Endodermal cell (in vitro differentiated cells): ENCODE results near the gene AATF. TPM values are rescaled to one million over a fixed set of nuclear protein-coding genes. Genes with fewer than 3 reads are reported as not detected.
A peak's percentile ranks its signal among the peaks of the same experiment; 100 is the strongest.

ENCODE experiments used
- DNase-seq: peaks from one replicate; pipeline ENCODE4 v3.0.0-alpha.2; 2017
- H3K27ac ChIP-seq: 2 replicates; pipeline ENCODE4 v1.5.1; 2013; ENCODE audit warnings: mild to moderate bottlenecking, low read depth, low read length, moderate library complexity
- H3K27me3 ChIP-seq: 2 replicates; pipeline ENCODE4 v1.6.1; 2013; ENCODE audit warnings: mild to moderate bottlenecking, low read length, moderate library complexity; ENCODE audit not compliant: insufficient read depth, control insufficient read depth, poor library complexity, severe bottlenecking
- H3K36me3 ChIP-seq: 2 replicates; pipeline ENCODE4 v1.7.0; 2013; ENCODE audit warnings: mild to moderate bottlenecking, low read length, moderate library complexity; ENCODE audit not compliant: control insufficient read depth, insufficient read depth
- H3K4me1 ChIP-seq: one replicate; pipeline ENCODE4 v1.7.0; 2013; ENCODE audit warnings: low read length; ENCODE audit not compliant: control insufficient read depth, insufficient read depth
- H3K4me3 ChIP-seq: 2 replicates; pipeline ENCODE4 v1.5.1; 2013; ENCODE audit warnings: mild to moderate bottlenecking, low read length, moderate library complexity
- H3K9ac ChIP-seq: 2 replicates; pipeline ENCODE4 v1.6.1; 2013; ENCODE audit warnings: mild to moderate bottlenecking, low read length, moderate library complexity; ENCODE audit not compliant: poor library complexity, severe bottlenecking; ENCODE audit errors: extremely low read depth
- H3K9me3 ChIP-seq: 2 replicates; pipeline ENCODE4 v1.6.1; 2013; ENCODE audit warnings: mild to moderate bottlenecking, low read length, moderate library complexity; ENCODE audit not compliant: control insufficient read depth
- H3K27ac Mint-ChIP-seq: 2 replicates; pipeline ENCODE4 v1.8.0; 2020; ENCODE audit warnings: mixed read lengths
- H3K27me3 Mint-ChIP-seq: 2 replicates; pipeline ENCODE4 v1.8.0; 2021; ENCODE audit warnings: mild to moderate bottlenecking, mixed read lengths; ENCODE audit not compliant: insufficient read depth
- H3K36me3 Mint-ChIP-seq: 2 replicates; pipeline ENCODE4 v1.8.0; 2020; ENCODE audit warnings: low read depth, mixed read lengths
- H3K4me1 Mint-ChIP-seq: 2 replicates; pipeline ENCODE4 v1.8.0; 2020; ENCODE audit warnings: mixed read lengths
- H3K4me3 Mint-ChIP-seq: 2 replicates; pipeline ENCODE4 v1.8.0; 2020; ENCODE audit warnings: mild to moderate bottlenecking, moderate library complexity, mixed read lengths
- H3K9me3 Mint-ChIP-seq: 2 replicates; pipeline ENCODE4 v1.8.0; 2020; ENCODE audit warnings: mild to moderate bottlenecking, mixed read lengths
- CTCF ChIP-seq: fragments of 200-600 bp; sonication (generic); conservative IDR thresholded peaks from 2 replicates; pipeline ENCODE4 v1.5.0; 2021; ENCODE audit warnings: antibody characterized with exemption, mild to moderate bottlenecking
- WGBS, 2 experiments: methylation state at CpG; one replicate each; pipeline versions ENCODE4 v1.1.5 to v1.1.7; 2013; ENCODE audit warnings: missing lambda C conversion rate in 2 of 2, mixed read lengths in 1 of 2; ENCODE audit not compliant: insufficient coverage in 1 of 2, insufficient read length in 1 of 2; 5-methylcytosine and 5-hydroxymethylcytosine counted together
- total RNA-seq, 2 donors: library from RNA; stranded (reverse); fragmentation: NEBNext Ultra II Directional in 1 of 2; extraction: Animal tissue kit (Norgen Biotek cat#: 25700) in 1 of 2; gene quantifications; 2 replicates in 1 of 2; 3 replicates in 1 of 2; pipeline ENCODE4 v1.2.1, GENCODE V29; 2021

AATF gene
- total RNA-seq, 2 donors from 2014 or later = 90.7 TPM

GRCh38 chr17:37045351-37045922 lies 96.7 kb downstream of the AATF start:
- Mint-ChIP-seq H3K4me3 (no peak overlapping the region), H3K4me1 (peaks cover 26% of the 10 kb centered on the region), H3K27ac (peak overlapping the region; percentile 20), H3K36me3 (peaks cover 31% of the 10 kb centered on the region), H3K9me3 (no peaks in the 10 kb centered on the region), H3K27me3 (no peaks in the 10 kb centered on the region)
- DNase-seq = peak; percentile 52
- WGBS, 2 experiments = 61 to 74% methylated on average over 6 to 7 of the region's 7 CpGs
- H3K4me1 ChIP-seq = peaks cover 5% of the 10 kb centered on the region
- H3K27me3 ChIP-seq = no peaks in the 10 kb centered on the region
- no peak overlapping the region for H3K4me3 ChIP-seq
- H3K9ac ChIP-seq = no peak overlapping the region
- peaks cover 32% of the 10 kb centered on the region for H3K36me3 ChIP-seq
- H3K27ac ChIP-seq = peak overlapping the region; percentile 26
- no peaks in the 10 kb centered on the region for H3K9me3 ChIP-seq
- no peak for TF ChIP-seq CTCF

- Histone ChIP-seq H3K36me3 (peaks cover 42% of the 10 kb centered on the region), H3K27me3 (no peaks in the 10 kb centered on the region), H3K4me1 (peaks cover 5% of the 10 kb centered on the region), H3K9me3 (no peaks in the 10 kb centered on the region), H3K9ac (no peak overlapping the region), H3K27ac (no peak overlapping the region), H3K4me3 (no peak overlapping the region)
- TF ChIP-seq CTCF = peak; percentile 96
- Mint-ChIP-seq H3K36me3 (peaks cover 29% of the 10 kb centered on the region), H3K27me3 (no peaks in the 10 kb centered on the region), H3K4me1 (peaks cover 26% of the 10 kb centered on the region), H3K4me3 (no peak overlapping the region), H3K27ac (peak overlapping the region; percentile 57), H3K9me3 (no peaks in the 10 kb centered on the region)
- DNase-seq = peak; percentile 98
- 12 to 24% methylated on average over 6 to 9 of the region's 9 CpGs for WGBS, 2 experiments
Observed at GRCh38 chr17:37047631-37048104, 98.9 kb downstream of the AATF start.

GRCh38 chr17:37048811-37049210 lies 100.1 kb downstream of the AATF start:
- Histone ChIP-seq H3K9ac (no peak overlapping the region), H3K27ac (no peak overlapping the region), H3K4me3 (no peak overlapping the region), H3K4me1 (peaks cover 5% of the 10 kb centered on the region), H3K27me3 (no peaks in the 10 kb centered on the region), H3K36me3 (peaks cover 38% of the 10 kb centered on the region), H3K9me3 (no peaks in the 10 kb centered on the region)
- Mint-ChIP-seq H3K4me3 (no peak overlapping the region), H3K36me3 (peaks cover 24% of the 10 kb centered on the region), H3K27me3 (no peaks in the 10 kb centered on the region), H3K9me3 (no peaks in the 10 kb centered on the region), H3K27ac (no peak overlapping the region), H3K4me1 (peaks cover 22% of the 10 kb centered on the region)
- DNase-seq = no peak
- WGBS, 2 experiments = 96 to 97% methylated on average over 5 of the region's 5 CpGs
- no peak for TF ChIP-seq CTCF
